GM19239 (cell line): ENCODE measurements around the gene NIM1K.
"Not testable (repeated sequence)": the region's sequence is repeated elsewhere in the genome, so short reads cannot be mapped to it uniquely, and the experiment has no call there.

ENCODE experiments used
- DNase-seq: peaks from one replicate; pipeline ENCODE4 v3.0.0; 2011; ENCODE audit warnings: low spot score; ENCODE audit not compliant: insufficient read length
- FAIRE-seq: peaks from 2 replicates; lab custom pipeline; 2011; peaks lifted over from hg19 to GRCh38; lab: Jason Lieb, UNC

NIM1K gene

GRCh38 chr5:43191740-43192557 is at the start of gene NIM1K:
TSS of gene NIM1K (plus strand) at chr5:43192225. CDS start at chr5:43245776, 53,551 bp downstream.
- FAIRE-seq (peak; percentile 72), DNase-seq (peak; percentile 38)

- FAIRE-seq, result no peak
These were observed 47.0 kb upstream of the NIM1K start for GRCh38 chr5:43145071-43145470.

GRCh38 chr5:43146958-43147357 is 45.1 kb upstream of the NIM1K start:
- DNase-seq (no peak), FAIRE-seq (no peak)

More at GRCh38 chr5:43145071-43145470, 47.0 kb upstream of the NIM1K start:
- DNase-seq, result no peak

- FAIRE-seq, result no peak
- DNase-seq, result no peak
These were observed 43.6 kb upstream of the NIM1K start for GRCh38 chr5:43148417-43148816.

GRCh38 chr5:43149231-43149630 is 42.8 kb upstream of the NIM1K start:
- DNase-seq, result no peak
- FAIRE-seq, result no peak

- no peak for DNase-seq
- FAIRE-seq, result no peak
These were observed 42.0 kb upstream of the NIM1K start for GRCh38 chr5:43150075-43150474.

- no peak for FAIRE-seq
- no peak for DNase-seq
These were observed 41.3 kb upstream of the NIM1K start for GRCh38 chr5:43150748-43151147.

- DNase-seq, result no peak
- no peak for FAIRE-seq
These were observed 39.1 kb upstream of the NIM1K start for GRCh38 chr5:43152946-43153345.

GRCh38 chr5:43154469-43154868 is 37.6 kb upstream of the NIM1K start:
- FAIRE-seq (no peak), DNase-seq (no peak)

GRCh38 chr5:43155394-43156096 is 36.5 kb upstream of the NIM1K start:
- FAIRE-seq (no peak), DNase-seq (no peak)

- DNase-seq, result no peak
- no peak for FAIRE-seq
These were observed 35.6 kb upstream of the NIM1K start for GRCh38 chr5:43156388-43156787.

GRCh38 chr5:43157068-43157467 is 35.0 kb upstream of the NIM1K start:
- no peak for DNase-seq
- FAIRE-seq, result no peak

- FAIRE-seq, result no peak
- DNase-seq, result no peak
These were observed 30.8 kb upstream of the NIM1K start for GRCh38 chr5:43161244-43161643.

GRCh38 chr5:43164801-43165200 is 27.2 kb upstream of the NIM1K start:
- not testable (repeated sequence) for DNase-seq, FAIRE-seq

GRCh38 chr5:43165323-43165722 is 26.7 kb upstream of the NIM1K start:
- no peak for FAIRE-seq
- DNase-seq, result no peak

- FAIRE-seq (no peak), DNase-seq (no peak)
These were observed 23.9 kb upstream of the NIM1K start for GRCh38 chr5:43168175-43168574.

- DNase-seq, result no peak
- no peak for FAIRE-seq
These were observed 20.6 kb upstream of the NIM1K start for GRCh38 chr5:43171451-43171850.

- no peak for DNase-seq
These were observed 20.1 kb upstream of the NIM1K start for GRCh38 chr5:43171926-43172325.

GRCh38 chr5:43172779-43173178 is 19.2 kb upstream of the NIM1K start:
- FAIRE-seq, result no peak

More at GRCh38 chr5:43171926-43172325, 20.1 kb upstream of the NIM1K start:
- no peak for FAIRE-seq

GRCh38 chr5:43174586-43174985 is 17.4 kb upstream of the NIM1K start:
- no peak for DNase-seq
- FAIRE-seq, result no peak

More at GRCh38 chr5:43172779-43173178, 19.2 kb upstream of the NIM1K start:
- DNase-seq, result no peak

GRCh38 chr5:43179836-43180235 is 12.2 kb upstream of the NIM1K start:
- FAIRE-seq (no peak), DNase-seq (no peak)
